Endothelial cell (in vitro differentiated cells): ENCODE data around the gene CREBBP. TPM values are rescaled to one million over a fixed set of nuclear protein-coding genes. Genes with fewer than 3 reads are reported as not detected.
A peak's percentile ranks its signal among the peaks of the same experiment; 100 is the strongest.

ENCODE experiments used
- DNase-seq: peaks from one replicate; pipeline ENCODE4 v3.0.0; 2021; ENCODE audit warnings: low spot score
- H3K27ac Mint-ChIP-seq: one replicate; pipeline ENCODE4 v1.8.0; 2021; ENCODE audit warnings: mixed read lengths, inconsistent platforms; ENCODE audit not compliant: unreplicated experiment
- H3K27me3 Mint-ChIP-seq: one replicate; pipeline ENCODE4 v1.8.0; 2021; ENCODE audit warnings: mild to moderate bottlenecking, moderate library complexity, mixed read lengths, inconsistent platforms; ENCODE audit not compliant: unreplicated experiment
- H3K36me3 Mint-ChIP-seq: one replicate; pipeline ENCODE4 v1.8.0; 2021; ENCODE audit warnings: mild to moderate bottlenecking, low read depth, mixed read lengths, inconsistent platforms; ENCODE audit not compliant: unreplicated experiment
- H3K4me1 Mint-ChIP-seq: one replicate; pipeline ENCODE4 v1.8.0; 2021; ENCODE audit warnings: mild to moderate bottlenecking, mixed read lengths, inconsistent platforms; ENCODE audit not compliant: unreplicated experiment
- H3K4me3 Mint-ChIP-seq: one replicate; pipeline ENCODE4 v1.8.0; 2021; ENCODE audit warnings: mild to moderate bottlenecking, mixed read lengths, inconsistent platforms; ENCODE audit not compliant: unreplicated experiment
- H3K9me3 Mint-ChIP-seq: one replicate; pipeline ENCODE4 v1.8.0; 2021; ENCODE audit warnings: mixed read lengths, inconsistent platforms; ENCODE audit not compliant: unreplicated experiment
- CTCF ChIP-seq: fragments of 200-600 bp; sonication (generic); IDR thresholded peaks from one replicate; pipeline ENCODE4 v1.5.0; 2021; ENCODE audit warnings: antibody characterized with exemption; ENCODE audit not compliant: unreplicated experiment
- total RNA-seq: library from RNA; stranded (reverse); fragmentation: NEBNext Ultra II Directional; extraction: Animal tissue kit (Norgen Biotek cat#: 25700); gene quantifications from one replicate; pipeline ENCODE4 v1.2.1, GENCODE V29; 2021; ENCODE audit not compliant: unreplicated experiment

The CREBBP gene
- total RNA-seq, 1 donor from 2014 or later: 66.3 TPM

- Mint-ChIP-seq H3K36me3 (peaks cover 11% of the 10 kb centered on the region), H3K27me3 (peaks cover 1% of the 10 kb centered on the region), H3K9me3 (no peaks in the 10 kb centered on the region), H3K4me3 (peak overlapping the region; percentile 37), H3K27ac (no peak overlapping the region), H3K4me1 (no peaks in the 10 kb centered on the region)
- DNase-seq: no peak
- no peak for TF ChIP-seq CTCF
Observed at GRCh38 chr16:3759736-3760135, 120.8 kb downstream of the CREBBP start.

- Mint-ChIP-seq H3K27me3 (peaks cover 4% of the 10 kb centered on the region), H3K36me3 (peaks cover 23% of the 10 kb centered on the region), H3K4me1 (no peaks in the 10 kb centered on the region), H3K27ac (no peak overlapping the region), H3K4me3 (no peak overlapping the region), H3K9me3 (no peaks in the 10 kb centered on the region)
- no peak for TF ChIP-seq CTCF
- no peak for DNase-seq
Observed at GRCh38 chr16:3756113-3756512, 124.4 kb downstream of the CREBBP start.

GRCh38 chr16:3755249-3755648, 125.3 kb downstream of the CREBBP start:
- Mint-ChIP-seq H3K27me3 (peaks cover 4% of the 10 kb centered on the region), H3K4me3 (no peak overlapping the region), H3K27ac (no peak overlapping the region), H3K4me1 (no peaks in the 10 kb centered on the region), H3K9me3 (no peaks in the 10 kb centered on the region), H3K36me3 (peaks cover 27% of the 10 kb centered on the region)
- DNase-seq: no peak
- TF ChIP-seq CTCF: no peak

- H3K4me3 Mint-ChIP-seq: no peak overlapping the region
- TF ChIP-seq CTCF: no peak
- peaks cover 4% of the 10 kb centered on the region for H3K27me3 Mint-ChIP-seq
- H3K27ac Mint-ChIP-seq: no peak overlapping the region
- no peaks in the 10 kb centered on the region for H3K4me1 Mint-ChIP-seq
- peaks cover 29% of the 10 kb centered on the region for H3K36me3 Mint-ChIP-seq
- H3K9me3 Mint-ChIP-seq: no peaks in the 10 kb centered on the region
- no peak for DNase-seq
Observed at GRCh38 chr16:3754772-3755171, 125.7 kb downstream of the CREBBP start.

- H3K27me3 Mint-ChIP-seq: peaks cover 4% of the 10 kb centered on the region
- H3K9me3 Mint-ChIP-seq: no peaks in the 10 kb centered on the region
- DNase-seq: no peak
- no peak overlapping the region for H3K27ac Mint-ChIP-seq
- TF ChIP-seq CTCF: no peak
- peaks cover 29% of the 10 kb centered on the region for H3K36me3 Mint-ChIP-seq
- H3K4me3 Mint-ChIP-seq: no peak overlapping the region
- no peaks in the 10 kb centered on the region for H3K4me1 Mint-ChIP-seq
Observed at GRCh38 chr16:3754081-3754703, 126.3 kb downstream of the CREBBP start.
